ENCODE data around the gene KLF5.

Gene KLF5

GRCh38 chr13:73054712-73055111, 4.1 kb upstream of the KLF5 start:
- no peak for TF ChIP-seq CTCF (IDR thresholded peaks at IDR 0.05; ENCODE audit: low read depth, low read length)
- H3K4me3 ChIP-seq (ENCODE audit: low read depth, low read length) = no peak overlapping the region

- TF ChIP-seq CTCF (IDR thresholded peaks at IDR 0.05; ENCODE audit: low read depth, low read length) = no peak
- H3K4me3 ChIP-seq (ENCODE audit: low read depth, low read length) = no peak overlapping the region
Measured at GRCh38 chr13:73055813-73056564, 2.8 kb upstream of the KLF5 start.

GRCh38 chr13:73056565-73056962, 2.2 kb upstream of the KLF5 start:
- no peak overlapping the region for H3K4me3 ChIP-seq (ENCODE audit: low read depth, low read length)
- no peak for TF ChIP-seq CTCF (IDR thresholded peaks at IDR 0.05; ENCODE audit: low read depth, low read length)

GRCh38 chr13:73057284-73058063, 1.3 kb upstream of the KLF5 start:
- no peak overlapping the region for H3K4me3 ChIP-seq (ENCODE audit: low read depth, low read length)
- no peak for TF ChIP-seq CTCF (IDR thresholded peaks at IDR 0.05; ENCODE audit: low read depth, low read length)

GRCh38 chr13:73058064-73058313, 816 bp upstream of the KLF5 start:
- H3K4me3 ChIP-seq (ENCODE audit: low read depth, low read length) = peak overlapping the region; percentile 83
- TF ChIP-seq CTCF (IDR thresholded peaks at IDR 0.05; ENCODE audit: low read depth, low read length) = no peak

- peak overlapping the region; percentile 83 for H3K4me3 ChIP-seq (ENCODE audit: low read depth, low read length)
- TF ChIP-seq CTCF (IDR thresholded peaks at IDR 0.05; ENCODE audit: low read depth, low read length) = no peak
Measured at GRCh38 chr13:73058432-73058735, 421 bp upstream of the KLF5 start.

GRCh38 chr13:73059460-73060250, 850 bp downstream of the KLF5 start:
- H3K4me3 ChIP-seq (ENCODE audit: low read depth, low read length) = peak overlapping the region; percentile 83
- TF ChIP-seq CTCF (IDR thresholded peaks at IDR 0.05; ENCODE audit: low read depth, low read length) = no peak
